ENCODE data around the gene FAM163B. TPM values are rescaled to one million over a fixed set of nuclear protein-coding genes. Genes with fewer than 3 reads are reported as not detected.

Gene FAM163B
- total RNA-seq, 4 donors from 2014 or later = not detected

DNA sequence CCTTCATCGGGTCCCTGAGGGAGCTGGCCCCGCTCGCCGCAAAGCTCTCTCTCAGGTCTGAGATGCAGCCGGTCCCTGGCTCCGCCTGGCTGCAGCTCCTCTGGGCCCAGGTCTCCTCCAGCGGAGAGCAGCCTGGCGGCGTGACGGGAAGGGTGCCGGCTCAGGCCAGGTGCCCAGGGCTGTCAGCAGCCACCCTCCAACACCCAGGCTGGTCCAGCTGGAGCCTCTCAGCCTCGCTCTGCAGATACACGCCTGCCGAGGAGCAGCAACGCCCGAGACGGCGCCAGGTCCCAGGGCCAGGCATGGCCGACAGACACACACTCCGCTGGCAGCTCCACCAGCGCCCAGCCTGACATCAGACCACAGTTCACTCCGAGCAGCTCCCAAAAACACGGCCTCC lies 25.6 kb downstream of the FAM163B start:
- TF ChIP-seq POLR2A (IDR thresholded peaks at IDR 0.05) (no peak), CTCF (IDR thresholded peaks at IDR 0.05) (no peak)
- H3K36me3 ChIP-seq = no peaks in the 10 kb centered on the region
- no peak overlapping the region for H3K4me3 ChIP-seq (replicated peaks in 1 of 3)
- DNase-seq = no peak
- no peaks in the 10 kb centered on the region for H3K9me3 ChIP-seq
- intact Hi-C loops (cut with DNase I) = loop anchor here (10.0 kb wide), 1 partner anchor 141 kb away; no protein-coding TSS in a partner anchor
- H3K4me1 ChIP-seq = peaks cover 0 to 9% of the 10 kb centered on the region in 2 donors
- no peak overlapping the region for H3K27ac ChIP-seq
- 86 to 89% methylated on average over 13 to 19 of the region's 23 CpGs for WGBS, 2 donors
- peaks cover 3% of the 10 kb centered on the region for H3K27me3 ChIP-seq

GRCh38 chr9:133583111-133583510 lies 26.1 kb downstream of the FAM163B start:
- Histone ChIP-seq H3K9me3 (no peaks in the 10 kb centered on the region), H3K27me3 (peaks cover 3% of the 10 kb centered on the region), H3K4me3 (replicated peaks in 1 of 3) (no peak overlapping the region), H3K4me1 (peaks cover 0 to 9% of the 10 kb centered on the region in 2 donors), H3K36me3 (no peaks in the 10 kb centered on the region), H3K27ac (no peak overlapping the region)
- no peak for DNase-seq
- no peak for TF ChIP-seq CTCF (IDR thresholded peaks at IDR 0.05)
- TF ChIP-seq POLR2A (IDR thresholded peaks at IDR 0.05) = no peak
- intact Hi-C loops (cut with DNase I) = loop anchor here (10.0 kb wide), 1 partner anchor 142 kb away; no protein-coding TSS in a partner anchor
- 96% methylated on average over 3 of the region's 3 CpGs; no CpG with 5 or more reads in 1 of the 2 donors for WGBS, 2 donors

DNA sequence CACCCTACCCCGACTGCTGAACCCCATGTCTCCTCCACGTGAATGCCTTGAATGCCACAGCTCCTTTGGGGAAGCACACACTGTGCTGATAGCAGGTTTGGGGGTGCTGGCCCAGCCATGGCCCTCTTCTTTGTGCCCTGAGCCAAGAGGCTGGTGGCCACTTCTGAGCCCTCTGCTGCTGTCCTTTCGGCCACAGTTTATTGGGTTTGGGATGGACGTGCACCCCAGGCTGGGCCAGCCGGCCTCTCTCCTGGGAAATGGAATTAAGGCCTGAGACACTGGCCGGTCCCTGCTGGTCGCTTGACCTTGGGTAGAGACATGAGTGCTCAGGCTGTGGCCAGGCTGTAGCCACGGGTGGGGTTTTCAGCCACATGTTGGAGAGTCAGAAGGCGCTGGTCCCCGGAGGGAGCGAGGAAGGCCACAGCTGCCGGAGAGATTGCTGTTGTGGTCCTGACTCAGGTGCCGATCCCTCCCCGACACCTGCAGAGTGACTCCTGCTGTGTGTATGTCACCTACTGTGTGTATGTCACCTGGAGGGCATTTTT lies 26.6 kb downstream of the FAM163B start:
- H3K36me3 ChIP-seq = no peaks in the 10 kb centered on the region
- H3K27me3 ChIP-seq = peaks cover 3% of the 10 kb centered on the region
- intact Hi-C loops (cut with DNase I) = loop anchor here (10.0 kb wide), 1 partner anchor 142 kb away; no protein-coding TSS in a partner anchor

GRCh38 chr9:133581513-133582343 lies 27.5 kb downstream of the FAM163B start:
- 80 to 83% methylated on average over 19 of the region's 19 CpGs for WGBS, 2 donors
- Histone ChIP-seq H3K36me3 (no peaks in the 10 kb centered on the region), H3K9me3 (no peaks in the 10 kb centered on the region), H3K27me3 (peaks cover 3% of the 10 kb centered on the region), H3K4me3 (replicated peaks in 1 of 3) (no peak overlapping the region), H3K4me1 (peaks cover 0 to 9% of the 10 kb centered on the region in 2 donors), H3K27ac (no peak overlapping the region)
- DNase-seq = peak in 1 of 2 donors; percentile 25
- TF ChIP-seq CTCF (IDR thresholded peaks at IDR 0.05) (no peak), POLR2A (IDR thresholded peaks at IDR 0.05) (no peak)
- intact Hi-C loops (cut with DNase I) = loop anchor here (10.0 kb wide), 1 partner anchor 143 kb away; no protein-coding TSS in a partner anchor

More for the DNA sequence above, 26.6 kb downstream of the FAM163B start:
- Histone ChIP-seq H3K9me3 (no peaks in the 10 kb centered on the region), H3K4me3 (replicated peaks in 1 of 3) (no peak overlapping the region), H3K27ac (peak overlapping the region in 1 of 3 donors; percentile 41), H3K4me1 (peaks cover 0 to 9% of the 10 kb centered on the region in 2 donors)
- TF ChIP-seq POLR2A (IDR thresholded peaks at IDR 0.05) = no peak
- TF ChIP-seq CTCF (IDR thresholded peaks at IDR 0.05) = no peak
- DNase-seq = no peak
- WGBS, 2 donors = 80 to 99% methylated on average over 2 to 14 of the region's 14 CpGs

Measured in thyroid gland (tissue), 4 donors.